ENCODE data around the gene CAMK2N1.

Gene CAMK2N1

DNA sequence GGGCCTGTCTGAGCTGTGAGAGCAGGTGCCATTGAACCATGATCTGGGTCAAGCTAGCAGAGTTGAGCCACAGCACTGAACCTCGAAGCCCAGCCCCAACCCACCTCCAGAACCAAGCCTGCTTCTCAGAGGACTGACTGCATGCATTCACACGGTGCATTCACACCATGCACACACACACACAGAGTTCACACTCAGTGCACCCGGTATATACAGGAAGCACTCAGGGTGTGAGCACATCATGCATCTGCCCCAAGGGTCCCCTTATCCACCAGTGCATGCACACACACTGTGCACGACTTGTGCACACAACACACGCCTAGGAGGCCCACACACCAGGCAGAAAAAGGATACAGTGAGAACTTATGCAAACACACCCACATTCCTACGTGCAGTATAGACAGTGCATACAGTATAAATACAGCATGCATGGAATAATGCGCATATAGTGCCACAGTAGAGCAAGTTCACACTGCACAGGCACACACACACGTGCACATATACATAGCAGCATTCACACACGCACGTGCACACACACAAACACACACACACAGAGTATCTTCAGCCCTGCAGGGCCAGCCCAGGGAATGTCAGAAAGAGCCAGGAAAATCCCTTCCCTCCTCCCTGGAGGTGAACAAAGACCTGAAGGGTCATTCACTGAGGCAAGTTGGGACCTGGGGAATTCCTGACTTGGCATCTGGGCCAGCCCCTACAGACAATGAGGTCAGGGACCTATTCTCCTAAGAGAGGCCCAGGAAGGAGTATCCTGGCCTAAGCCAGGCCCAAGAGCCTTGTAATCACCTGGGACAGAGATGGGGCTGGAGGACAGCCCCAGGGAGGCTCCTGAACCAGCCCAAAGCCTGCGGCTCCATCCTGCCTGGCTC is 42.1 kb downstream of the CAMK2N1 start:
- DNase-seq (ENCODE audit: low spot score), result no peak

DNA sequence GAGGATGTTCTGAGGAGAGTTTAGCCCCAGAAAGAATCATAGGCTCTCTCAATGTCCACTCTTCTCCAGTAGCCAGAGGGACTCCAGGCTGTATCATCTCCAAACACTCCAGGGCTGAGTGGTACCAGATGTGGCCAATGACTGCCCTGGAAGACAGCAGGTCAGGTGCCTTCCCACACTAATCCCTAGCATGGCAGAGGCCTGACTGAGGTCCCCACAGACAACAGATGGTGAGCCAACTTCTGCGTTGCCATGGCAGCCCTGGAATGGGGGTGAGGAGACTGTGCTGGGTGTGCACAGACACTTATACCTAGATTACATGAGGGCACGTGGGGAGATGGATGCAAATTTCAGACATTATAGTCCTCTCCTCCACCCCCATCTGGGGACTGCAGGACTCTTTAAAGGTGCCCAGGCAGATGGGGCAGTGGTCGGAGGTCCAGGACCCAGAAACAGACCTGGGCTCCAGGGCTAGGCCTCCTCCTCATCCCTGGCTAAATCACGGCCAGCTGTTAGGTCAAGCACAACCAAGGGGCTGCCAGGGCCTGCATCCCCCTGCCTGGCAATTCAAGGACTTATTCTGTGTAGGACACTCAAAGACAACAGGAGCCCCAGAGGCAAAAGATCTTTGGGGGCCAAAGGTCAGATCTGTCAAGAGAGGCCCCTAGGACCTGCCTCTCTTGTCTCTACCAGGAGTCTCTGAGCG is 42.9 kb downstream of the CAMK2N1 start:
- DNase-seq (ENCODE audit: low spot score), result peak; percentile 57

DNA sequence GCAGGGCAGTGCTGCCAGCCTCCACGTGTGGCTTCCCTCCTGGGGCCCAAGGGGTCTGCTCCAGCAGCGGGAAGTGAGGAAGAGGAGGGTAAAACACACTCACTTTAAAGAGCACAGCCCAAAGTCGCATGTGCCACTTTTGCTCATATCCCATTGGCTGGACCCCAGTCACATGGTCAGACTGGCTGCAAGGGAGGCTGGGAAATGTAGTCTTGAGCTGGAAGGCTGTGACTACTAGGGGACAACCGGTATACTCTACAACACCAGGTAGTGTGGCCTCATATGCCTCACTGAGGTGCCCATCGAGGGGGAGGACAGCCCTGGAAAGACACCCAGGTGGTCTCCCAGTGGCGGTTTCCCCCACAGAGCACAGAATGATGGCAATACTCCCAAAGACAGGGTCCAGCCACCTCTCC is 45.2 kb downstream of the CAMK2N1 start:
- peak; percentile 69 for DNase-seq (ENCODE audit: low spot score)

DNA sequence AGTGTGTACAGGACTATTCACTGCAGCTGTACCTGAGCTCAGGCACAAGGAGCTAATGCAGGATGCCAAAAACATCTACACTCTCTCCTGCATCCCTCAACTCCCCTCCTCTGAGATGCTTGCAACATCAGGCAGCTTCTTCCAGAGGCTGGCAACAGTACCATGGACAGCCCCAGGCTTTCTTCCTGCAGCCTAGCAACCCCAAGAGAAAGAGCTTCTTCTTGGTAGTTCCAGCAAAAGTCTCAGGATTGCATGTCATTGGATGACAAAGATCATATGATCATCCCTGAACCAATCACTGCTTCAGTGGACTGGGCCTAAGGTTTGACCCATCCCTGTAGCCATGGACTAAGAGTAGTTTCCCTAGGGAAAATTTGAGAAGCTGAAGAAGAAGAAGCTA is 46.7 kb downstream of the CAMK2N1 start:
- DNase-seq (ENCODE audit: low spot score), result peak; percentile 44

DNA sequence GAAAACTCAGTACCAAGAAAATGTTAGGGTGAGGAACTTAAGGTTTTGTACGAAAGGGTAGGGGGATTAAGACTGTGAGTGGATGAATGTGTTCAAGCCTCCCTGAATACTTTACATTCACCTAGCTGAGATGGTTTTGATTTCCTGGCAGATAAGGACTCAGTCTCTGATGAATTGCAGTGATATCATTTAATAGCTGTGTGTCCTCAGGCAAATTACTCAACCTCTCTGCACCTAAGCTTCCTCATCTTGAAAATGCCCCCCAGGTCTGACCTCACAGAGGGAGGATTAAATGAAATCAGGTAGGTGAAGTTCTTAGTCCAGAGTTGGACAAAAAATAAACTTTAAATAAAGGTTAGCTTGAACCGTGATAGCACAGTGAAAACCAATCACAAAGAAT is 48.4 kb downstream of the CAMK2N1 start:
- DNase-seq (ENCODE audit: low spot score), result no peak

DNA sequence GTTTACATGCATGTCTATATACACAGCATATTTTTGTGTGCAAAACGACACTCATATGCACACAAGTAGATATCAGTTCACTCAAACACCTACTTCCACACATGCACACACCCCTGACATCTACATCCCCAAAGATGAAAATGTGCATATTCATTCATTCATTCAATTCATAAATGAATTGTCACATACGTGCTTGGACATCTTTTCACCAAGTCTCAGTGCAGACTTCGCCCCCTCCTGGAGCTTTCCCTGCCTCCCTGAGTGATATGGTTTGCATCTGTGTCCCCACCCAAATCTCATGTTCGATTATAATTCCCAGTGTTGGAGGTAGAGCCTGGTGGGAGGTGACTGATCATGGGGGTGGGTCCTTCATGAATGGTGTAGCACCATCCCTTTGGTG is 53.1 kb downstream of the CAMK2N1 start:
- DNase-seq (ENCODE audit: low spot score), result no peak
